Measurements from ENCODE around the gene DDN. TPM values are rescaled to one million over a fixed set of nuclear protein-coding genes. Genes with fewer than 3 reads are reported as not detected.

DDN gene
- polyA plus RNA-seq, 6 donors from 2014 or later, result 0.12 to 0.52 (median 0.20) TPM; not detected in 1

- Mint-ChIP-seq H3K4me1 (peaks cover 3 to 4% (median 4%) of the 10 kb centered on the region in 3 donors), H3K9me3 (no peaks in the 10 kb centered on the region), H3K36me3 (peaks cover 9 to 12% of the 10 kb centered on the region in 2 donors), H3K4me3 (peak overlapping the region in 1 of 8 donors; percentile 60), H3K27me3 (no peaks in the 10 kb centered on the region), H3K27ac (peak overlapping the region in 2 of 6 donors; percentile 2 to 28)
- ATAC-seq (ENCODE audit: low read depth in 2 of 2) (no peak), DNase-seq (no peak)
Measured at GRCh38 chr12:49027846-49028555, 28.8 kb upstream of the DDN start.

DNA sequence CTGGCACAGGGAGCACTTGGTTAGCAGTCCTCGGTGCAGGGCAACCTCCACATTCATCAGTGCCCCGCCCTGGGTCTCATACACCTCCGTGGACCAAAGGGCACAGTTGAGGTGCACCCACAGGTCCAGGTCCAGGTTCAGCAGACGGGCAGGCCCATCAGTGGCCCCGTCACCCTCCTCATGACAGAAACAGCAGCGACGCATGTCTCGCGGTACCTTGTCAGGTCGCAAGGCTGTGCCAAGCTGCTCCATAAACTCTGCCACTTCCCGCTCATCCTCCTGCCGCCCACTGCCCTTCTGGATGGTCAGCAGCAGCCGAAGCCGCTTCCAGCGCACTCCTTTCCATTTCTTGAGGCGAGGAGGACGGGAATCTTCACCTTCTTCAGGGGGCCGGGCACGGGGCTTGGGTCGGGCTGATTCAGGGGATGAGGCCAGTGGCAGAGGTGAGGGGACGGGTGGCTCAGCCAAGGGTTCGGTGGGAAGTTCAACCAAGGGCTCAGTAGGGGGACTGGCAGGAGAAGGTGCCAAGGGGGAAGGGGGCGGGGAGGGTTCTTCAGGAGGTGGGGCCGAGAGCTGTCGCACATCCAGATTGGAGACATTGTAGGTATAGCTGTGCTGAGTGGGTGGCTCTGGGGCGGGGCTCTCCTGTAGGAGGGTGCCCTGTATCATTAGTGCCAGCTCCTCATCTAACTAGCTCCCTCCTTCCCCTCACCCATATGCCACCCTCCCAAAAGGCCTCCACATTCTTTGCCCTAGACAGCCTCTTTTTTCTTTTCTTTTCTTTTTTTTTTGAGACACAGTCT lies 27.7 kb upstream of the DDN start:
- Mint-ChIP-seq H3K9me3 (no peaks in the 10 kb centered on the region), H3K27ac (peak overlapping the region in 2 of 6 donors; percentile 28 to 85), H3K27me3 (no peaks in the 10 kb centered on the region), H3K36me3 (peaks cover 21 to 22% of the 10 kb centered on the region in 2 donors), H3K4me1 (peaks cover 4 to 5% (median 4%) of the 10 kb centered on the region in 3 donors), H3K4me3 (no peak overlapping the region)
- DNase-seq (no peak), ATAC-seq (ENCODE audit: low read depth in 2 of 2) (no peak)

DNA sequence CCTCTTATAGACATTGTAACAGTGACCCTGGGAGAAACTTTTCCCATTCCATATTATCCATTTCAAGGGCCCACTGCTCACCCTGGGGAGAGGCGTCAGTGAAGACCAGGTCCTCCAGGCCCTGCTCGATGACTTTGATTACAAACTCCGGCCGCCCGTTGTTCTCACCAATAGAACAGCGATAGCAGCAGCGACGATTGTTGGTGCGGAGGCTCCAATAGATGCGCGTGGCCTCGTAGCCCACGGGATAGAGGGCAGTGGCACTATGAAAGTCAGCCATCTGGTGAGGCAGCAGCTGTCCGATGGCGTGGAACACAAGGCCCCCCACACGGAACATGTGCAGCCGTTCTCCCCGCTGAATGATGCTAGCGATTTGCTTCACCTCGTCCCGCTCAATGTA lies 26.9 kb upstream of the DDN start:
- H3K4me1 Mint-ChIP-seq, result peaks cover 2 to 5% (median 4%) of the 10 kb centered on the region in 3 donors
- H3K27me3 Mint-ChIP-seq, result no peaks in the 10 kb centered on the region
- H3K9me3 Mint-ChIP-seq, result no peaks in the 10 kb centered on the region
- no peak for DNase-seq
- H3K36me3 Mint-ChIP-seq, result peaks cover 22 to 23% of the 10 kb centered on the region in 2 donors
- H3K4me3 Mint-ChIP-seq, result no peak overlapping the region
- no peak for ATAC-seq (ENCODE audit: low read depth in 2 of 2)
- peak overlapping the region in 1 of 6 donors; percentile 44 for H3K27ac Mint-ChIP-seq

DNA sequence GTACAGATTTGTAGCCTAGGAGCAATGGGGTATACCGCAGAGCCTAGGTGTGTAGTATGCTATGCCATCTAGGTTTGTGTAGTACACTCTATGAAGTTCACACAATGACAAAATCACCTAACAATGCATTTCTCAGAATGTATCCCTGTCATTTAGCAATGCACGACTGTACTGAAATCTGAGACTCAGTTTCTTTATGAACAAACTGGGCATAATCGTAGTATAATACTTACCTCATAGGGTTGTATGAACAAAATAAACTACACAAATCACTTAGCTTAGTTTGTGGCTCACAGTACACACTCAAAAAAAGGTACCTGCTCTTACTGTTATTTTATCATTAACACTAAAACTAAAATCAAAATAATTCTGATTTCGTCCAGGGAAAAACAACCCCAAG lies 26.3 kb upstream of the DDN start:
- DNase-seq (no peak), ATAC-seq (ENCODE audit: low read depth in 2 of 2) (no peak)
- no peaks in the 10 kb centered on the region for H3K27me3 Mint-ChIP-seq
- H3K27ac Mint-ChIP-seq, result no peak overlapping the region
- H3K36me3 Mint-ChIP-seq, result peaks cover 22 to 23% of the 10 kb centered on the region in 2 donors
- H3K4me1 Mint-ChIP-seq, result peaks cover 0 to 5% (median 4%) of the 10 kb centered on the region in 3 donors
- H3K9me3 Mint-ChIP-seq, result no peaks in the 10 kb centered on the region
- no peak overlapping the region for H3K4me3 Mint-ChIP-seq

DNA sequence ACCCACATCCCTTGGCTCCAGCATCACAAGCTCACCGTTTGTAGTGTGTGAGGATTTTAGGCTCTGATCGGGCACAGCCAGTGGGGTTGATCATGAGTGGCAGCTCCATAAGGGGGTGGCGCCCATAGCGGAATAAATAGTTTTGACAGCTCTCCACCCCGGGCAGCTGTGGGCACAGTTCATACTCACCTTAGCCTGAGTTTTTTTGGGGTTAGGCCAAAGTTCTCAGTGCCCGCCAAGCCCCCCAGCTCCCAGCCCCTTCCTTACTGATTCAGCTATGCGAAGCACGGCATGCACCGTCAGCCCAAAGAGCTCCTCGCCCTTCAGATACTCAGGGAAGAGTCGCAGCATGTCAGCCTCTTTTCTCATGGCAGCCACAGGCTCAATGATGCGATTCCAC lies 25.4 kb upstream of the DDN start:
- Mint-ChIP-seq H3K9me3 (no peaks in the 10 kb centered on the region), H3K36me3 (peaks cover 22 to 23% of the 10 kb centered on the region in 2 donors), H3K27me3 (no peaks in the 10 kb centered on the region), H3K4me1 (peaks cover 5 to 10% (median 10%) of the 10 kb centered on the region in 3 donors), H3K4me3 (no peak overlapping the region), H3K27ac (peak overlapping the region in 2 of 6 donors; percentile 26 to 56)
- ATAC-seq (ENCODE audit: low read depth in 2 of 2), result no peak
- DNase-seq, result no peak

GRCh38 chr12:49023812-49024211 lies 24.6 kb upstream of the DDN start:
- no peaks in the 10 kb centered on the region for H3K27me3 Mint-ChIP-seq

DNA sequence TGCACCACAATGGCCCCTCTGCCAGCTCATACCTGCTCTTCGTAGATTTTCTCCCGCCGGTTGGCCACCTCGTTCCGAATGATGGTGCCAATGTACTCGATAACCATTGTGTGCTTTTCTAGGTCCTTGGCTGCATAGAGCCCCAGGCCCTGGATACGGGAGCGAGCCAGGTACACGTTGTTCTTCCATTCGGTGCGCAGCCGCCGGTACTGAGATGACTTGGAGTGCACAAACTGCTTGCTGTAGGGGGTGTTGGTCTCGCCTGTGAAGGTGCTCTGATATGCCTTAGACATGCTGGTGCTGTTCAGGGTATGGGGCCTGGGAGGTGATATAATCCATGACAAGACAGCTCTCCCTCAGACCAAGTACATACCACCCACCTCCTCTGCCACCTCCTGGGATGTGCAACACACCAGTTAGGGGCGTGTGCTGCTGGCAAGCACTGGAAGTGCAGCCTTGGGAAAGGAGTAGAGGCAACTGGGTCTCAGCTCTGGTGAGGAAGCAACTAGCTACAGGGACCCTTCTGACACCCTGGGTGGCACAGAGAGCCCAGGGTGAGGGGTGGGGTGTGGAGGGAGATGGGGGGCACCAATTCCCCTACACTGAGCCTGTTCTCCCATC lies 23.5 kb upstream of the DDN start:
- H3K27me3 Mint-ChIP-seq, result no peaks in the 10 kb centered on the region
- peak overlapping the region in 2 of 8 donors; percentile 34 to 53 for H3K4me3 Mint-ChIP-seq
- DNase-seq, result no peak
- H3K4me1 Mint-ChIP-seq, result peaks cover 15 to 26% (median 22%) of the 10 kb centered on the region in 3 donors
- peaks cover 18 to 22% of the 10 kb centered on the region in 2 donors for H3K36me3 Mint-ChIP-seq
- H3K9me3 Mint-ChIP-seq, result no peaks in the 10 kb centered on the region
- H3K27ac Mint-ChIP-seq, result peak overlapping the region in 4 of 6 donors; percentile 56 to 99 (median 76)
- ATAC-seq (ENCODE audit: low read depth in 2 of 2), result no peak

More at GRCh38 chr12:49023812-49024211, 24.6 kb upstream of the DDN start:
- peaks cover 11 to 17% (median 16%) of the 10 kb centered on the region in 3 donors for H3K4me1 Mint-ChIP-seq
- DNase-seq (no peak), ATAC-seq (ENCODE audit: low read depth in 2 of 2) (no peak)
- peak overlapping the region in 1 of 6 donors; percentile 99 for H3K27ac Mint-ChIP-seq
- no peaks in the 10 kb centered on the region for H3K9me3 Mint-ChIP-seq
- H3K36me3 Mint-ChIP-seq, result peaks cover 22 to 23% of the 10 kb centered on the region in 2 donors
- no peak overlapping the region for H3K4me3 Mint-ChIP-seq

GRCh38 chr12:49021292-49021915 lies 22.2 kb upstream of the DDN start:
- H3K36me3 Mint-ChIP-seq, result peaks cover 15 to 22% of the 10 kb centered on the region in 2 donors

DNA sequence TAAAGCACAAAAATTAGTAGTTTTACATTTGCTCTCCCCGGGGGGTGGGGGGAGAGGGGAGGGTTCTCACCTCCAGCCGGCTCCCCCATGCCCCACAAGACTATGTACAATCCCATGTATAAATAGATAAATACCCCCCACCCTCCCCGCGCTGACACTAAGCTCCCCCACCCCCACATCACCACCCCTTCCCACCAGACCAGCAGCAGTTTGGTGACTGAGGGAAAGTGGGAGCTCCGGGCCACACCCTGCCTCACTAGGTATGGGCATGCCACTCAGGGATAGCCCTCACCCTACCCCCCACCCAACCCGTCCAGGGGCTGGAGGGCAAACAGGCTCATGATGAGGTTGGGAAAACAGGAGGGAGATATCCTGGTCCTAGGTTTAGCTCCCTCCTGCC lies 21.3 kb upstream of the DDN start:
- no peak for DNase-seq
- no peaks in the 10 kb centered on the region for H3K9me3 Mint-ChIP-seq
- H3K36me3 Mint-ChIP-seq, result peaks cover 13 to 15% of the 10 kb centered on the region in 2 donors
- H3K4me1 Mint-ChIP-seq, result peaks cover 25 to 43% (median 27%) of the 10 kb centered on the region in 3 donors
- peak overlapping the region in 4 of 6 donors; percentile 26 to 99 (median 79) for H3K27ac Mint-ChIP-seq
- H3K27me3 Mint-ChIP-seq, result no peaks in the 10 kb centered on the region
- no peak for ATAC-seq (ENCODE audit: low read depth in 2 of 2)
- H3K4me3 Mint-ChIP-seq, result no peak overlapping the region

More at GRCh38 chr12:49021292-49021915, 22.2 kb upstream of the DDN start:
- Mint-ChIP-seq H3K27me3 (no peaks in the 10 kb centered on the region), H3K9me3 (no peaks in the 10 kb centered on the region), H3K4me3 (no peak overlapping the region), H3K4me1 (peaks cover 22 to 36% (median 30%) of the 10 kb centered on the region in 3 donors), H3K27ac (peak overlapping the region; percentile 46 to 99 (median 68))
- no peak for ATAC-seq (ENCODE audit: low read depth in 2 of 2)
- no peak for DNase-seq

GRCh38 chr12:49019443-49020324 lies 20.5 kb upstream of the DDN start:
- ATAC-seq (ENCODE audit: low read depth in 2 of 2) (peak in 1 of 2 donors; percentile 2), DNase-seq (peak; percentile 38)
- no peaks in the 10 kb centered on the region for H3K27me3 Mint-ChIP-seq
- H3K4me1 Mint-ChIP-seq, result peaks cover 25 to 40% (median 34%) of the 10 kb centered on the region in 3 donors
- H3K4me3 Mint-ChIP-seq, result peak overlapping the region; percentile 74 to 96 (median 93)
- H3K9me3 Mint-ChIP-seq, result no peaks in the 10 kb centered on the region
- peak overlapping the region; percentile 99 to 100 (median 99) for H3K27ac Mint-ChIP-seq
- H3K36me3 Mint-ChIP-seq, result peaks cover 10 to 15% of the 10 kb centered on the region in 2 donors

- peaks cover 29 to 40% (median 35%) of the 10 kb centered on the region in 3 donors for H3K4me1 Mint-ChIP-seq
- DNase-seq (no peak), ATAC-seq (ENCODE audit: low read depth in 2 of 2) (peak; percentile 63)
- H3K27ac Mint-ChIP-seq, result peak overlapping the region; percentile 99 to 100 (median 99)
- H3K9me3 Mint-ChIP-seq, result no peaks in the 10 kb centered on the region
- H3K36me3 Mint-ChIP-seq, result peaks cover 10 to 15% of the 10 kb centered on the region in 2 donors
- peak overlapping the region; percentile 79 to 96 (median 93) for H3K4me3 Mint-ChIP-seq
- H3K27me3 Mint-ChIP-seq, result no peaks in the 10 kb centered on the region
Measured at GRCh38 chr12:49019120-49019430, 19.9 kb upstream of the DDN start.

Data from naive B cell (primary cell).